Measurements from ENCODE around the gene PRTG. TPM values are rescaled to one million over a fixed set of nuclear protein-coding genes. Genes with fewer than 3 reads are reported as not detected.
"Not testable (repeated sequence)": the region's sequence is repeated elsewhere in the genome, so short reads cannot be mapped to it uniquely, and the experiment has no call there.

PRTG gene
- total RNA-seq, 1 donor, result 4.7 TPM

- TF ChIP-seq CTCF (IDR thresholded peaks at IDR 0.05; ENCODE audit: extremely low read depth, low read depth, low read length), result no peak
- Histone ChIP-seq H3K4me1 (ENCODE audit: insufficient read depth, low read length) (no peaks in the 10 kb centered on the region), H4K20me1 (ENCODE audit: insufficient read depth, low read length) (no peaks in the 10 kb centered on the region), H3K9me3 (ENCODE audit: low read depth, low read length) (no peaks in the 10 kb centered on the region), H3K27me3 (ENCODE audit: insufficient read depth, low read length) (no peaks in the 10 kb centered on the region), H3K79me2 (ENCODE audit: insufficient read depth, low read length) (no peaks in the 10 kb centered on the region), H3K27ac (ENCODE audit: low read depth, low read length) (no peak overlapping the region), H3K4me2 (ENCODE audit: insufficient read depth, low read length) (no peak overlapping the region), H3K4me3 (ENCODE audit: insufficient read depth, low read length) (no peak overlapping the region), H2AFZ (ENCODE audit: low read length) (no peak overlapping the region), H3K36me3 (ENCODE audit: insufficient read depth, low read length) (no peaks in the 10 kb centered on the region)
- DNase-seq (ENCODE audit: insufficient read length, low spot score, missing footprints), result no peak
These were observed 141.6 kb downstream of the PRTG start for GRCh38 chr15:55601374-55601773.

- H2AFZ ChIP-seq (ENCODE audit: low read length), result no peak overlapping the region
- H4K20me1 ChIP-seq (ENCODE audit: insufficient read depth, low read length), result no peaks in the 10 kb centered on the region
- H3K9me3 ChIP-seq (ENCODE audit: low read depth, low read length), result no peaks in the 10 kb centered on the region
- DNase-seq (ENCODE audit: insufficient read length, low spot score, missing footprints), result no peak
- no peak overlapping the region for H3K27ac ChIP-seq (ENCODE audit: low read depth, low read length)
- no peak for TF ChIP-seq CTCF (IDR thresholded peaks at IDR 0.05; ENCODE audit: extremely low read depth, low read depth, low read length)
- no peak overlapping the region for H3K4me2 ChIP-seq (ENCODE audit: insufficient read depth, low read length)
- H3K27me3 ChIP-seq (ENCODE audit: insufficient read depth, low read length), result no peaks in the 10 kb centered on the region
- H3K79me2 ChIP-seq (ENCODE audit: insufficient read depth, low read length), result no peaks in the 10 kb centered on the region
- no peak overlapping the region for H3K4me3 ChIP-seq (ENCODE audit: insufficient read depth, low read length)
- no peaks in the 10 kb centered on the region for H3K36me3 ChIP-seq (ENCODE audit: insufficient read depth, low read length)
- no peaks in the 10 kb centered on the region for H3K4me1 ChIP-seq (ENCODE audit: insufficient read depth, low read length)
These were observed 143.5 kb downstream of the PRTG start for GRCh38 chr15:55599439-55599838.

GRCh38 chr15:55593019-55593418, 149.9 kb downstream of the PRTG start:
- not testable (repeated sequence) for H4K20me1 ChIP-seq (ENCODE audit: insufficient read depth, low read length); H3K79me2 ChIP-seq (ENCODE audit: insufficient read depth, low read length); H3K4me3 ChIP-seq (ENCODE audit: insufficient read depth, low read length); H3K4me1 ChIP-seq (ENCODE audit: insufficient read depth, low read length); H2AFZ ChIP-seq (ENCODE audit: low read length); DNase-seq (ENCODE audit: insufficient read length, low spot score, missing footprints); H3K4me2 ChIP-seq (ENCODE audit: insufficient read depth, low read length); H3K27ac ChIP-seq (ENCODE audit: low read depth, low read length); H3K27me3 ChIP-seq (ENCODE audit: insufficient read depth, low read length); H3K36me3 ChIP-seq (ENCODE audit: insufficient read depth, low read length); H3K9me3 ChIP-seq (ENCODE audit: low read depth, low read length)

GRCh38 chr15:55590788-55591187, 152.2 kb downstream of the PRTG start:
- DNase-seq (ENCODE audit: insufficient read length, low spot score, missing footprints), result peak; percentile 46
- H2AFZ ChIP-seq (ENCODE audit: low read length), result no peak overlapping the region
- H4K20me1 ChIP-seq (ENCODE audit: insufficient read depth, low read length), result no peaks in the 10 kb centered on the region
- no peaks in the 10 kb centered on the region for H3K36me3 ChIP-seq (ENCODE audit: insufficient read depth, low read length)
- H3K27ac ChIP-seq (ENCODE audit: low read depth, low read length), result no peak overlapping the region
- H3K4me3 ChIP-seq (ENCODE audit: insufficient read depth, low read length), result no peak overlapping the region
- TF ChIP-seq CTCF (IDR thresholded peaks at IDR 0.05; ENCODE audit: extremely low read depth, low read depth, low read length), result no peak
- H3K27me3 ChIP-seq (ENCODE audit: insufficient read depth, low read length), result no peaks in the 10 kb centered on the region
- no peaks in the 10 kb centered on the region for H3K9me3 ChIP-seq (ENCODE audit: low read depth, low read length)
- H3K79me2 ChIP-seq (ENCODE audit: insufficient read depth, low read length), result peaks cover 16% of the 10 kb centered on the region
- H3K4me2 ChIP-seq (ENCODE audit: insufficient read depth, low read length), result no peak overlapping the region
- H3K4me1 ChIP-seq (ENCODE audit: insufficient read depth, low read length), result peaks cover 11% of the 10 kb centered on the region
